ENCODE measurements around the gene PRKCZ.

Gene PRKCZ

DNA sequence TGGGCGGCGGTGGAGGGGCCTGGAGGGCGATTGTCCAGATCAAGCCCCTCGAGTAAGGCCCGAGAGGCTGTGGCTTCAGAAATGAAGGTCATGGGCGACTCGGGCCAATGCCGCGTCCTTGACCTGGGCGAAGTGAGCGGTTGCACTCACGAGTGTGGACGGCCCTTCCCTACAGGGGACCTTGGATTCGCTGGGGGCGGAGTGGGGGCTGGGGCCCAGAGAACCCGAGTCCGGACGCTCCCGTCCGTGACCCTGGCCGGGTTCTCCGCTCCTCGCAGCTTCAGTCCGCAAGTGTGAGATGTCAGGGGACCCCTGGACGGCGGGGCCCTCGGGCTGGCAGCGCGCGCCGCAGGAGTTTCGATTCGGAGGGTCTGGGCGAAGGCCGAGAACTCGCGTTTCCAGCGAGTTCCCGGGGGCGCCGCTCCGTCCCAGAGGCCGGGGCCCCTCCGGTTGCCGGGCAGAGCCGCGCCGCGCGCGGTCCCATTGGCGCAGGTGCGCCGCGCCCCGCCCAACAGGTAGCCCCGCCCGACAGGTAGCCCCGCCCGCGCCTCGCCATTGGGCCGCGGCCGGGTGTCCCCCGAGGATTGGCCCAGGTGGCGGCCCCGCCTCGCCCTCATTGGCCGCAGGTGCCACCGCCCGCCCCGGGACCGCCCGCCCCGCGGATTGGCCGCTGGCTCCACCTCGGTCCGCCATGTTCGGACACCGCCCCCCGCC lies at the start of gene PRKCZ:
Gene PRKCZ, plus strand, starts transcription at position 694 of the 714 bp plus-strand sequence. CDS start 220 bp downstream, outside the sequence.
- DNase-seq (ENCODE audit: low spot score): no peak

GRCh38 chr1:2000432-2000831 lies 49.8 kb upstream of the PRKCZ start:
- no peak for DNase-seq (ENCODE audit: low spot score)

DNA sequence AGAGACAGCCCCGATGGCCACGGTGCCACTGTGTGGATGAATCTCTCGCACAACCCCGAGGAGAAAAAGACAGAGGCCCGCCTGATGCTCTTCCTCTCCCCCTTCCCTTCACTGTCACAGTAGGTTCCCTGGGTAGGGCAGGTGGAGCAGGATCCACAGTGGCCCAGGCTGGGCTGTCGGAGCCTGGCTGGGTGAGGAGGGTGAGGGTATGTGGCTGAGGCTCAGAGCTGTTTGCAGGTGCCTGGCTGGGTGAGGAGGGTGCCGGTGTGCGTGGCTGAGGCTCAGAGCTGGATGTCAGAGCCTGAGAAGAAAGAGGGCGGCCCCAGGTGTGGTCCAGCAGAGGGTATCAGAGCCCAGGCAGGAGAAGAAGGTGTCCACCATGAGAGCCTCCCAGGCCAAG lies 49.4 kb upstream of the PRKCZ start:
- DNase-seq (ENCODE audit: low spot score): no peak

DNA sequence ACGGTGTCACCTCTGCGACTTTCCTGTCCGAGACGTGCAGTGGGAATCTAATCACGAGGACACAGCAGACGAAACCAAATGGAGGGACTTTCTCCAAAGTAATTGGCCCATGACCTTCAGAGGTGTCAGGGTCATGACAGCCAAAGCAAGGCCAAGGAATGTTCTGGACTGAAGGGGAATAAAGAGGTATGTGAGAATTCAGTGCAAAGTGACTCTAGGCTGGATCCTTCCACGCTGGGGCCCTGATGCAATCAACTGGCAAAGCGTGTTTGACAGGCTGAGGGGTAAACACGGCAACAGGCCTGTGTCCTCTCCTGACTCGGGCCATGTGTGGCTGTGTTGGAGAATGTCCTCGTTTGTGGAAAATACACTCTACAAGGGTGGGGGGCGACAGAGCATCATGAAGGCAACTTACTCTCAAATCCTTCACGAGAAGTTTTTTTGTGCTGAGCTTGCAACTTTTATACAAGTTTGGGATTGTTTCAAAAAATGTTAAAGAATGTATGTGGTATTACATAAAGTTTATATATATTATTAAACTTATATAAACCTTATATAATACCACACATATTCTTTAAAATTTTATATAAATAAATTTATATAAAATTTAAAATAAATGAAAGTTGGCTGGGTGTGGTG lies 48.3 kb upstream of the PRKCZ start:
- no peak for DNase-seq (ENCODE audit: low spot score)

- DNase-seq (ENCODE audit: low spot score): no peak
These were observed 46.6 kb upstream of the PRKCZ start, which contains the start of gene CFAP74 for GRCh38 chr1:2003541-2004131. CFAP74 (minus strand) TSS chr1:2003786; CDS start chr1:1990956, 12,830 bp downstream.

DNA sequence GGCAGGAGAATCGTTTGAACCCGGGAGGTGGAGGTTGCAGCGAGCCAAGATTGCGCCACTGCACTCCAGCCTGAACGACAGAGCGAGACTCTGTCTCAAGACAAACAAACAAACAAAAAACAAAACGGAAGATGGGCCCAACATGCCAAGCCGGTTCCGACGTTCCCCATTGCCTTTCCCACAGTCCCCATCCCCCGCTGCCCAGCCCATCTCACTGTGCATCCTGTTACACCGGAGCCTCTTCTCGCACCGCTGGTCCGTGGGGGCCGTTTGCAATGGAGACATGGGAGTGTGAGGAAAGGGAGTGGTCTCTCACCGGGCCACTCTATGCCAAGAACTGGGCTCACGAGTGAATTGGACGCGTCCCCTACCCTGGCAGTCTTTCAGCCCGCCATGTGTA lies 45.4 kb upstream of the PRKCZ start:
- no peak for DNase-seq (ENCODE audit: low spot score)

DNA sequence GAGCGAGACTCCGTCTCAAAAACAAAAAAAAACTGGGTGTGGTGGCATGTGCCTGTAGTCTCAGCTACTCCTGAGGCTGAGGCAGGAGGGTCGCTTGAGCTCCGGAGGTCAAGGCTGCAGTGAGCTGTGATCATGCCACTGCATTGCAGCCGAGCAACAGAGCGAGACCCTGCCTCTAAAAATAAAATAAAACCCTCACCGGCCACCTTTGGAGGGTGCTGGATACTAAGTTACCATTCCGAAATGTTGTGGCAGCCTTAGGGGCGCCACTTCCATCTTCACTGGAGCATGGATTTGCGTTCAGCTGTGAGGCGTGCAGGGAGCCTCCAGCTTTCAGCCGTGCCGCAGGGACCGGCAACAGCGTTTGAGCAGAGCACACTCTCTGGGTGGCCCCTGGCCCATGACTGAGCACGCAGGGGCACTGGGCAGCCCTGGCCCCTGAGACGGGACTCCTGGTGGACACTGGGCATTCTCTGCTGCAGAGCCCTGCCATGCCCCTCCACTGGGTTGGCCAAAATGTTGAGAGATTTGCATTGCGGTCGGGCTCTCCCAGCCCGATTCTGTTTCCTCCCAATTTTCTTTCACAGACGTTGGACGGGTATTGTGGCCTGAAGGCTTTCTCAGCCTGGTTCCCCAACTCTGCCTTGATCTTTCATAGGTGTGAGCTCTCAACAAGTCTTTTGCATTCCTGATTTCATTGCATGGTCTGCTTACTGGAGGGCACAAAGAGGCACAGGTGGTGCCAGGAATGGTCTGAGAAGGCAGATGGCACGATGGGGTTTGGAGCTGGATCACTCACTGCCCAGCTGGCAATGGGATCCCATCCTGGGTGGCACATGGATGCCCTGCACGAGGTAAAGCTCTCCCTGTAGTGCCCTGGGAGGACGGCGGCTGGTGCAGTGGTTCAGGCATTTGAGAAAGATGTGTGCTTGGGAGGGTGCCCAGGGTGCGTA lies 40.8 kb upstream of the PRKCZ start:
- DNase-seq (ENCODE audit: low spot score): no peak

DNA sequence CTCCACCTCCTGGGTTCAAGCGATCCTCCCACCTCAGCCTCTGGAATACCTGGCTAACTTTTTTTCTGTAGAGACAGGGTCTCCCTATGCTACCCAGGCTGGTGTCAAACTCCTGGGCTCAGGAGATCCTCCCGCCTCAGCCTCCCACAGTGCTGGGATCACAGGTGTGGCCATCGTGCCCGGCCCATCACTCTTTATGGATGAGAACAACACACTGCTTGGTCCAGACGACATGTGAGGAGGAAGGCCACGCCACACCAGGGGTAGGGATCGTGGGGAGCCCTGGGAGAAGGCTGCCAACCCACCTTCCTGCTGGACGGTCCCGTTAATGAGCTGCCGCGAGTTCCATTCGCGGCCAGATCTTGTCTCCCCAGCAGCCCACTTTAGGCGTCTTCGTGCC lies 36.0 kb upstream of the PRKCZ start:
- no peak for DNase-seq (ENCODE audit: low spot score)

DNA sequence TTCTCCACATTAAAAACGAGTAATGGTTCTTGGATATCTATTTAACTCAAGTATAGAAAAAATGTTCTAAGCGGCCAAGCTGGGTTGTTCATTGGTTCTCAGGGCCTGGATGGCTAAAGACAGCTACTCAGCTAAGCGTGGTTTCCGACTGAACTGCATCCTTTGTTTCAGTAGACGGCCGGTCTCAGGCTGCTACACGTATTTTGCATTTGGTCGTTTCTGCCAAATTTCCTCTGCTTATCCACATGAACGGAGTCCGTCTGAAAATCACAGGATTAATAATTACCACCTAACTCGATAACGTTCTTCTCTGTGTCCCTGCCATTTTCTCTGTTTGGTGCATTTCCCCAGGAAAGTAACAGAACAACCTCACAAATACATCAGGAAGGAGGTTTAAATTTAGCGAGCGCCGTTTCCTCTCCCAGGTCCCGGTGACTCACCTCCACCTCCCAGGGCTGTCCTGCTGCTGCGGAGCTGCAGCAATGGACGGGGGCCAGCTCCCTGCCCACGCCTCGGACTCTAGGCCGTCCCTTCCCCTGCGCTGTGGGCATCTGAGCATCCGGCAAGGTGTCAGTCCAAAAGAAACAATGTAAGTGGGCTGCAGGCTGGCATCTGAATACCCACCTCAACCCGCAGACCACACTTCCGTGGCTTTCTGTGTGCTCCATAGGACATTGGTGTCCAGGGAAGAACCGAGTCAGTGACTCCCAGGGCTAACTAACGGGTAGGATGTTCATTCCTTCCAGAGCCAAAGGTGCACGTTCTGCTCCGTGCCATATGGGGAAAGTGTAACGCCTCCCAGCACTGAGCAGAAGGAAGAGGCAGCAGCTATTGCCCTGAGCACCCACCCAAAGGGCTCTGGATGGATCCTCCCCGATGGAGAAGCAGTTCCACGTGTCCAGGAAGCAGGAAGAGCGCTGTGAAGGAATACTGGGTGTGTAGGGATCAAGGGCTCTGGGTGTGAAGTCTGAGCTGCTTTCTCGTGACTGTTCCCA lies 35.2 kb upstream of the PRKCZ start:
- no peak for DNase-seq (ENCODE audit: low spot score)

- DNase-seq (ENCODE audit: low spot score): no peak
These were observed 34.1 kb upstream of the PRKCZ start for GRCh38 chr1:2016123-2016522.

GRCh38 chr1:2018217-2019171 lies 31.7 kb upstream of the PRKCZ start:
- no peak for DNase-seq (ENCODE audit: low spot score)

DNA sequence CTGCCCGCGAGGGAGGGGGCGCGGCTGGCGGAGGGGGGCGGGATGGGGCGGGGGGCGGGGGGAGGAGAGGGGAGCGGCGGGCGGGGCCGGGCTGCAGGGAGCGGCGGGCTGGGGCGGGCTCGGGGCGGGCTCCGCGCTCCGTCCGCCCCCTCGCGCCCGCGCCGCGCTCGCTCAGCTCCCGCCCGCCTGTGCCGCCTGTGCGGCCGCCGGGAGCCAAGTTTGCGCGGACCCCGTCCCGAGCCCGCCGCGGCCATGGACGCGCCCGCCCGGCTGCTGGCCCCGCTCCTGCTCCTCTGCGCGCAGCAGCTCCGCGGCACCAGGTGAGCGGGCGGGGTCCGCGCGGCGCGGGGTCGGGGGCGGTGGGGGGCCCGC lies 31.1 kb upstream of the PRKCZ start, which contains the start of gene GABRD:
Gene GABRD, plus strand, starts transcription at position 174 of the 372 bp plus-strand sequence. Its CDS starts 79 bp downstream, at position 253.
- DNase-seq (ENCODE audit: low spot score): no peak

DNA sequence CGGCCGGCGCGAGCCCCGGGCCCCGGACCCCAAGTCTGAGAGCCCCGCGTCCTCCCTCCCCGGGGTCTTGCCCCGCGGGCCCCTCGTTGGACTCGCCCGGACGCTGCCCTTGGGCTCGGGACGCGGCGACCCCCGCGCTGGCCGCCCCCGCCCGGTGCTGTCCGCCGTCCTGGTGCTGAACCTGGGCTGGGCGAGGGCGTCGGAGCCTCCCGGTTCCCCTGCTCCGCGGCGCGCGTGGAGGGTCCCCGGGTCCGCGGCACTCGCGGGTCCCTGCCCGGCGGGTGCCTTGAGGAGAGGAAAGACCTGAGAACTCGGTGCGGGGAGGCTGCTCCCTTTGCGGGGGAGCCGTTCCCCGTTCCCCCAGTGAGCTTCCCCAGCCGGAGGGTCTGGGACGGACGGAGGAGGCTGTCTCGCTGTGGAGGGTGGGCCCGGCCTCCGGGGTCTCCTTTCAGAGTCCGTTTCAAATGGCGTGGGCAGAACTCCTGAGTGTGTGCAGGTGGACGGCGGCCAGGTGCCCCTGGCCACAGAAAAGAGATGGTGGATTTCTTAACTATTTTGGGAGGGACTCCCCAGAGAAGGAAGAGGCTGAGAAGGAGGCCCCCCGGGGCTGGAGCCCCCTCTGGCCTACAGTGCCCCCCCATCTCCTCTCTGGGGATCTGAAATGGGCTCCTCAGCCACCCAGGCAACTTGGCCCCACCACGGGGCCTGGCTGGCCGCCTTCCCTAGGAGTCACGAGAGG lies 30.5 kb upstream of the PRKCZ start:
- no peak for DNase-seq (ENCODE audit: low spot score)

- DNase-seq (ENCODE audit: low spot score): no peak
These were observed 29.9 kb upstream of the PRKCZ start for GRCh38 chr1:2020310-2020655.

- DNase-seq (ENCODE audit: low spot score): peak; percentile 80
These were observed 28.7 kb upstream of the PRKCZ start for GRCh38 chr1:2021550-2021949.

GRCh38 chr1:2022063-2022770 lies 28.0 kb upstream of the PRKCZ start:
- DNase-seq (ENCODE audit: low spot score): no peak

GRCh38 chr1:2023187-2023586 lies 27.0 kb upstream of the PRKCZ start:
- DNase-seq (ENCODE audit: low spot score): no peak

DNA sequence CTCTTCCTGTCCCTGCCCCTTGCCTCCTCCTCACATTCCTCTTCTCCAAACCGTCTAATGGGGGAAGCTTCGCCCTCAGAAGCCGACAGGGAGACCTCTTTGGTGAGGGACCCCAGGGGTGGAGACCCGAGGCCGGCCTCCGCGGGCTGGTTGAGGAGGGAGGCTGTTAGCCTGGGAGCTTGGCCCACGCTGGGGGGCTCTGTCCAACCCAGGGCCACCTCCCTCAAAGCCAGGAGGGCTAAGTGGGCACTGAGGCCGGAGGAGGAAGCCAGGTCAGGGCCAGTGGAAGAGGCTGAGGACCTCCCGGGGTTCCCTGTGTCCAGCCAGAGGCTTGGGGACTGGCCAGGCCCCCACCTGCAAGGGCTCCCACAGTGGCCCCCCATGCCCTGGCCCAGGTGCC lies 25.8 kb upstream of the PRKCZ start:
- no peak for DNase-seq (ENCODE audit: low spot score)

Measured in putamen (tissue), 1 donor.